HuH-7.5 (cell line): Measurements from ENCODE around the gene ARHGEF40.

ENCODE experiments used
- DNase-seq: peaks from one replicate; pipeline ENCODE4 v3.0.0; 2011; ENCODE audit warnings: low spot score

ARHGEF40 gene

DNA sequence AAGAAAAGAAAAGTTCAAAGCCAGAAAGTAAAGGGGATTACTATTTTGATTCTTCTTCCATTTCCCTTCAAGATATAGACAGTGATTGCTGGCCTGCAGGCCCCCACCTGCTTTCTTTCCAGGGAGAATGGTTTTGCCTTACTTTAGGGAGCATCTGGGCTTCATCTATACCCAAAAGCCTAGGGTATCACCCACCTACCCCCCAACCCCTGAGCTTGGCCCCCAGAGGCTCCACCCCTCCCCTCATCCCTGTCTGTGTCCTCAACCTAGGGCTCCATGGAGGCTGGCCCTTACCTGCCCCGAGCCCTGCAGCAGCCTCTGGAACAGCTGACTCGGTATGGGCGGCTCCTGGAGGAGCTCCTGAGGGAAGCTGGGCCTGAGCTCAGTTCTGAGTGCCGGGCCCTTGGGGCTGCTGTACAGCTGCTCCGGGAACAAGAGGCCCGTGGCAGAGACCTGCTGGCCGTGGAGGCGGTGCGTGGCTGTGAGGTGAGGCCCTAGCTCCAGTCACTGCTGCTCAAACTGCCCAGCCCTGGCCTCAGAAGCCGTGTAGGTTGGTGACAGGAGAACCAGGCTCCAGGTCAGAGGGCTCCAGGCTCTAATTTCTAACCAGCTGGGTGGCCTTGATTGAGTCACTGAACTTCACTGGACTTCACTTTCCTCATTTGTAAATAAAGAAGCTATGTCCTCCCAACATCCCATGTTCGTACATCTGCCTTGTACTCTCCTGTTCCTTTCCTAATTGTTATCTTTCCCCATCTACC lies 13.6 kb downstream of the ARHGEF40 start:
- no peak for DNase-seq

DNA sequence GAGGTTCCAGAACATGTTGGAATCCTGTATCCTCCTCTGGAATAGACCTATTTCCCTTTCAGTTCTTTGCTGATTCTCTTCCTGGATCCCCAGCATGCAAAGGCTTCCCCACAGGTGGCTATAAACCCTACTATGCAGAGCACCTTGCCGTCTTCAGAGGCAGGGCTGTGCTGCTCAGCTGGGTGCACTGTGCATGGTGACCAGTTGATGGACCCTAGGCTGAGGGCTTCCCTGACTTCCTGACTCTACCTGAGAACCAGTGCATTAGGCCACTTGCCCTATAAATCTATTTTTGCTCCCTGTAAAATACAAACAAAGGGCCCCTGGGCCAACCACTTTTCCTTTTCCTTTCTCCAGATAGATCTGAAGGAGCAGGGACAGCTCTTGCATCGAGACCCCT lies 14.3 kb downstream of the ARHGEF40 start:
- no peak for DNase-seq

DNA sequence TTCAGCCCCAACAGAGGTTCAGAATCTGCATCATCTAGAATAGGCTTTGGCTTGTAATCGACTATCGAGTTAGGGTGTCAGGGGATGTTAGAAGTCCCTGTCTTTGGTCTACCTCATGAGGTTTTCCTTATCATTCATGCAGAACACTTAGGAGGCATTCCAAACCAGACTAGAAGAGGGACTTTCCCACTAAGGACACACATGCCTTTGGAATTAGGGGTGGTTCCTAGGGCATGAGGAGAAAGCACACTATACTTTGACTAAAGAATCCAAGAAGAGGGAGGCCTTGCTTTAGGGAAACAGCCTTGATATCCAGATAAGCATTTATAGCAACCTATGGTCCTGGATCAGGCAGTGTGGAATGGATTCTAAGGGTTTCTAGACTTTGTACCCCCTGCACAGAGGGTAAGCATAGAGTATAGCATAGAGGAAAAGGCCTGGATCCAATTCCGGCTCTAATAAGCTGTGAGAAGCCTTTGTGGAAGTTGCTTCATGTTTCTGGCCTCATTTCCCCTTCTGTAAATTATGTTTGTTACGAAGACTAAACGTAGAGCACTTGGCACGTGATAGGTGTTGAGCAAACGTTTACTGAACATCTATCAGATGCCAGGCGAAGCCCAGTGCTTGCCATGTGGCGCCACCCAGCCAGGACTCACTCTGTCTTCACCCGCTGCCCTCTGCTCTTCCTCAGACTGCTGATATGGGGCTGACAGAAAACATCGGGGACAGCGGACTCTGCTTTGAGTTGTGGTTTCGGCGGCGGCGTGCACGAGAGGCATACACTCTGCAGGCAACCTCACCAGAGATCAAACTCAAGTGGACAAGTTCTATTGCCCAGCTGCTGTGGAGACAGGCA lies 15.1 kb downstream of the ARHGEF40 start:
- DNase-seq = no peak

DNA sequence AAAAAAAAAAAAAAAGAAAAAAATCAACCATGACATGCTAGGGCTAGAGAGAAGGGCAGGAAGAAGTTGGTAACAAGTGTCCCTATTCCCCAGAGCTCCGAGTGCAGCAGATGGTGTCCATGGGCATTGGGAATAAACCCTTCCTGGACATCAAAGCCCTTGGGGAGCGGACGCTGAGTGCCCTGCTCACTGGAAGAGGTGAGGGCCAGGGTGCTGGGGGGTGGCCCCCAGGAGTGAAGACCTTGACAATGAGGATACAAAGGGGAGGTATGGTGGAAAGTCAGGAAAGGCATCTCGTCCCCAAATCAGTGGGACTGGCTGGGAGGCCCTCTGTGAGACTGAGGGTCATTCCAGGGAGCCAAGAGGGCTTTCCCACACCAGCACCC lies 16.8 kb downstream of the ARHGEF40 start:
- DNase-seq = no peak

DNA sequence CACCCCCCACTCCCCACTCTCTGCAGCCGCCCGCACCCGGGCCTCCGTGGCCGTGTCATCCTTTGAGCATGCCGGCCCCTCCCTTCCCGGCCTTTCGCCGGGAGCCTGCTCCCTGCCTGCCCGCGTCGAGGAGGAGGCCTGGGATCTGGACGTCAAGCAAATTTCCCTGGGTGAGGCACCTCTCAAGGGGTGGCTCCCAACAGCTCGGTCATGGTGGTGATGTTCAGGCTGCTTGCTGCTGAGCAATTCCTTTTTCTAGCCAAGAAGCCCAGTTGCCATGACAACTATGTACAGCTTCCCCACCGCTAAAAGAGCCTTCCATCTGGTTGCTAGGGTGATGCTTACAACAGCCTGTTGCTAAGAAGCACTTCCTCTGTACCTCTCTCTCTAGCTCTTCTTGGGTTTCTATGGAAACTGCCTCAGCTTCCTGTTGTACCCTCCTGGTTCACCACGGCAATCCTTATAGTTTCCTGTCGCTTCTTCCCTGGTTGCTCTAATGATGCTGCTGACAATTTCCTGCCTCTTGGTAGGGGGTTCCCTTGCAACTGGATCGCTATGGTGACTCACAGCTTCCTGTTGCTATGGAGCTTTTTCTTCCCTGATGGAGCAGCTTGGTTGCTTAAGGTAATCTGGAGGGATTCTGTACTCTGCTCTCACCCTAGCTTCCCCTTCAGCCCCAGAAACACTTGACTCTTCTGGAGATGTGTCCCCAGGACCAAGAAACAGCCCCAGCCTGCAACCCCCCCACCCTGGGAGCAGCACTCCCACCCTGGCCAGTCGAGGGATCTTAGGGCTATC lies 17.4 kb downstream of the ARHGEF40 start:
- DNase-seq = no peak

DNA sequence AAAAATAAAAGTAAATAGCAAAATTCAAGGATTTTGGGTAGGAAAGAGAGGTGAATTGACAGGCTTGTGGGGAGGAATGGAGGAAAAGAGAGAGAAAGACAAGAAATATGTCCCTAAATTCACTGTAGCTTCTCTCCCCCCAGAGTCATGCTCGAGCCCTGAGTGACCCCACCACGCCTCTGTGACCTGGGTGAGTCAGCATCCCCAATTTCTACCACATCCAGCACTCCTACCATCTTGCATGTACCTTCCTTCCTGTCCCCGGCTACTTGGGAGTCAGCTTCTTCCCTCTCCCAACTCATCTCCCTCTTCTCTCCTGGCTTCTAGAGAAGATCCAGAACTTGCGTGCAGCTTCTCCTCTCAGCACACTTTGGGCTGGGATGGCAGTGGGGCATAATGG lies 18.6 kb downstream of the ARHGEF40 start:
- no peak for DNase-seq

DNA sequence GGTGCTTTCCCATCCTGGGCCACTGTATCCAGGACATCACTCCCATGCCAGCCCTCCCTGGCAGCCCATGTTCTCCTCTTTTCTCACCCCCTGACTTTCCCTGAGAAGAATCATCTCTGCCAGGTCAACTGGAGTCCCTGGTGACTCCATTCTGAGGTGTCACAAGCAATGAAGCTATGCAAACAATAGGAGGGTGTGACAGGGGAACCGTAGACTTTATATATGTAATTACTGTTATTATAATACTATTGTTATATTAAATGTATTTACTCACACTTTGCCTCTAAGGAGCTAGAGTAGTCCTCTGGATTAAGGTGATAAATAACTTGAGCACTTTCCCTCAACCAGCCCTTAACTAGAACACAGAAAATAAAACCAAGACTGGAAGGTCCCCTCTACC lies 19.2 kb downstream of the ARHGEF40 start:
- DNase-seq = no peak

DNA sequence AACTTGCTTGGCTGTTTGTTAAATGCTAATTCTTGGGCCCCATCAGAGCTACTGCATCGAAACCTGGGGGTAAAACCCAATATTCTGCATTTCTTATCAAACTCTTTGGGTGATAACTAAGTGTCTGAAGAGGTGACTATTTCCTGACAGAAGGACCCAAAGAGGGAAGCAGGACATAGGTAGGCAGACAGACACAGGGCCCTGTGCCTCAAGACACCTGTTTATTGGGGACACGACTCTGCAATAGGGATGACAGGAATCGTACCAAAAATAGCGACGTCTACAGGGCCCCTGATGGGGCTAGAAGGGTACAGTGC lies 19.7 kb downstream of the ARHGEF40 start:
- no peak for DNase-seq

DNA sequence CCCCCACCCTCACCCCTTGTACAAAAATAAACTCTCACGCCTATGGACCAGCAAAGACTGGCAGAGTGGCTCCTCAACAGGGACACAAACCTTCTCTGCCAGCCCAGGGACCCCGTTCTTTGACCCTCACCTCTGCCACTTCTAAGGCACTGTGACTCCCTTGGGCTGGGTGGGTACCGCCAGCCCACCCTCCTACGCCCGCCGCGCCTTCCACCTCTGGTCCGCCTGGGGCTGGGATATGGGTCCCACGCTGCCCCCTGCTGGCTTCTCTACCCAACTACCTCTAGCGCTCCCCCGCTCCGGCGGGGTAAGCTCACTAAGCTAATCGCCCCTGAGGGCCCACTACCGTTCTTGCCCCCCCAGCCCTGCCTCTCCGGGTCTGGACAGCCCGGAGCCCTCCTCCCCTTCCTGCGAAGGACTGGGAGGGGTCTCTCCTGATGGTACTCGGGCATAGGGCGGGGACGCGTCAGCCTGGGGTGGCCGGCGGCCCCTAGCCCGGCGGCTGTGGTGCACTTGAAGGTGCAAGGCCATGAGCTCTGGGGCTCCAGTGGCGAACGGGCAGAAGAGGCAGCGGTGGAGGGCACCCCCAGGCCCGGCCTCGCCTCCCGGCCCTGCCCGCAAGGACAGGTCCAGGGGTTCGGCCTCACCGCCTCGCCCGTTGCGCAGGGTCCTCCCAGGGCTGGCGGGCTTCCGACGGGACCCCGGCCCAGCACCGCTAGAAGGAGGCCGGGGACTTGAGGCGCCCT lies 20.3 kb downstream of the ARHGEF40 start:
- DNase-seq = peak; percentile 92

DNA sequence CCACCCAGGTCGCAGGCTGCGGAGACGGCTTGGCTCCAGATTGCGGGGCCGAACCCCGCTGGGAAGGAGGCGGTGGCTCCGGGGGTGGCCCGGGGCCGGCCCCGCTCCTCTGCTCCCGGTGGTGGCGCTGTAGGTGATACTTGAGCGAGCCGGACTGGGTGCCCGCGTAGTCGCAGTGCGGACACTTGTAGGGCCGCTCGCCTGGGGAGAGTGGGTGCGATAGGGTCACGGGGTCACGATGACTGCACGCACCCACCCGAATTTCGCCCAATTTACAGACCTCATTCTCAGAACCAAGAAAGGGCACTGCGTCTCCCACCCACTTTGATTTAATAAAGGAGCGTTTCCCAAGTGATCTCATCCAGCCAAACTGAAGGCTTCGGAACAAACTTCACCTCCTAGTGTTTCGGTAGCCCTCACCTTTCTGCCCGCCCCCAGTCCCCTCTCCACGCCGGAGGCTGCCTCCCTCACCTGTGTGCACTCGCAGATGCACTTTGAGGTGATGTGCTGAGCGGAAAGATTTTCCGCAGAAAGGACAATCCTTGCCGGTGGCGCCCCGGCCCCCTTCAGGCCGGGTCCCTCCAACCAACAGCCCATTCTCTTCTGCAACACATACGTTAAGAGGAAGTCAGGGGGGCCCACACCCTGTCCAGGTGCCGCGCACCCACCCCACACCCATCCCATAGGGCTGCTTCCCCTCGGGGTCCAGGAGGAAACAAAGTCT lies 21.0 kb downstream of the ARHGEF40 start:
- DNase-seq = peak; percentile 5

DNA sequence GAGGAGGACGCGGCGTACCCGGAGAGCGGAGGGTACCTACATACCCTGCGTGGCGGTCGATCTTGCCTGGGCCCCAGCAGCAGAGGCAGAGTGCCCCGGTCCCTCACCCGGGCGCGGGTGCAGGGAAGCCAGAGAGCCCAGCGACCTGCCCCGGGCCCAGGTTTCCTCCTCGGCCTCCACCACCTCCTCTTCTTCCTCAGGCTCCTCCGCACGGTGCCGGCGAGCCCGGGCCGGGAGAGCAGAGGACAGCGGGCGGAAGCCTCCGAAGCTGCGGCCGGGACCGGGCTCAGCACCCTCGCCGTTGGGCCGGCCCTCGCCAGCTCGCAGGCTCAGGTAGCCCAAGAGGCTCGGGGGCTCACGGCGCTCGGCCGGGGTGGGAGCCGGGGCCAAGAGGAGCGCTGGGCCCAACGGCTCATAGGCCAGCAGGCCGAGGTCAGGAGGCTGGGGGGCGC lies 21.7 kb downstream of the ARHGEF40 start:
- peak; percentile 35 for DNase-seq

DNA sequence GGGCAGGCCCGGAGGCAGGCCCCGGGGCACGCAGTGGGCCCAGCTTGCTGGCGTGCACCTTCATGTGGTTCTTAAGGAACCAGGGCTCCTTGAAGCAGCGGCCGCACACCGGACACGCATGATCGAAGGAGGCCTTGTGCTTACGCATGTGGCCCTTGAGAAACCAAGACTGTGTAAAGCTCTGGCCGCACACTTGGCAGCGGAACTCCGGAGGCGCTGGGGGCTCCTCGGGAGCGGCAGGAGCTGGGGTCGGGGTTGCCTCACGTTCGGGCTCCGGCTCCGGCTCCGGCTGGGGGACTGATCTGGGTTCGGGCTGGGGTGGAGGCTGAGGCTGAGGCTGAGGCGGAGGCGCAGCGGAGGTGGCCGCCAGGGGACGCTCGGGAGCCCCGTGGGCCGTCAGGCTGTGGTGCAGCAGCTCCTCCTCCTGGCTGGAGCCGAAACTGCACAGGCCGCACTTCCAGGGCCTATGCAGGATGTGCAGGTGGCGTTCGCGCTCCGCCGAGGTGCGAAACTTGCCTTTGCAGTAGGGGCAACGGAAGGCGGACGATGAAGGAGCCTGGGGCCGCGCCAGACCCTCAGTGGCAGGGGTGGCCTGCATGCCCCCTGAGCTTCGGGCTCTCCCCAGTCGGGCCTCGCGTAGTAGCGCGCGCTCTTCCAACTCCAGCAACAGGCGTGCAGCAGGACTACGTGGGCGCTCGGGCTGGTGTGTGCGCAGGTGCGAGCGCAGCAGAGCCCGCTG lies 22.3 kb downstream of the ARHGEF40 start:
- DNase-seq = peak; percentile 96

DNA sequence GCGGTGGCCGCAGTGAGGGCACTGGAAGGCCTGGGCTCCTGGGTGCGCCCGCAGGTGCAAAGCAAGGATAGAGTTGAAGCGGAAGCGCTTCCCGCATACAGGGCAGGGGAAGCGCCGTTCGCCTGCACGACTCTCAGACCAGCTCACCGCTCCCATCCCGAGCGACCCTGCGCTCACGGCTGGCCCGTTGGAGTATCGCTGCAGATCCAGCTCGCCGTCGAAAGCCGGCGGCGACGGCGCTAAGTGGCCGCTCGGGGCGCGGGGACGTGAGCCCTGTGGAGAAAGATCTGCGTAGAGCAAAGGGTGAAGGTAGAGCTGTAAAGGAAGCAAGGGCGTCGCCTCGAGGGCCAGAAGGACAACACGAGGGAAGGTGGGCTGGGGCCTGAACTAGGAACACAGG lies 22.9 kb downstream of the ARHGEF40 start:
- DNase-seq = no peak

DNA sequence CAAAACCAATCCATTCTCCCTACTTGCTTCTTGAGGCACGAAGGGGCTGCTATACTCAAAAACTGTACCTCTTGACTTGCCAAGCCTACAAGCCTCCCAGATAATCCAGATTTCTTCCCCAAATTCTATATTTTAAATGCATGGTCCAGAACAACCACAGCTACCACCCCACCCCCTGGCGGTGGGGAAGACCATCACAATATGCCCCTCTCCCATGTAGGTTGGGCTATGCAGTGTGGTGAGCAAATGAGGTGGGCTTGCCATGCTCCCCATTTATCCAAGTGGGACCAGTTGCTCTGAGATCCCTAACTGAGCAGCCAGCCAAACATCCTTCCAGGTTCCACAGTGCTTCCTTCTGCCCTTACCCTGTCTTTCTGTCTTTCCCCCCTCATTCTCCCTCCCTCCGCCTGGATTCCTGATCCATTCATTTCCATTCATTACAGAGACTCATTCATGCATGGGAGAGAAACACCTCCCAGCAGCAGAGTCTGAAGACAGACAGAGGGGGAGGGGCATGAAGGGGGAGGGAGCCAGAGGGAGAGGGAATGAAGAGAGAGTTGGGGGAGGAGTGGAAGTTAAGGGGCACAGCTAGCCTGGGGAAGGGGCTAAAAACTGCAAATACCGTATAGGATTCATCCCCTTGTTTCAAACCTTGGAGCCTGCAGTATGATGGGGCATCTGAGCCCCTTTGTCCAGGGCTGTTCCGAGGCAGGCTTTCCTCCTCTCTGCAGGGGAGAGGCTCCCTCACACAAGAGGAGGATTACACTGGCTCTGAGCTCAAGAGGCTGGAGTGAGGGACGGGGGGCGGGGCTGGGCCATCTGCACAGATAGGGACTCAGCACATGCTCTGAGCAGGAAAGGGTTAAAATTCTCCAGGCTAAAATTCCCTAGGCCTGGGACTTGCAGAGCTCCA lies 23.9 kb downstream of the ARHGEF40 start:
- DNase-seq = peak; percentile 14

DNA sequence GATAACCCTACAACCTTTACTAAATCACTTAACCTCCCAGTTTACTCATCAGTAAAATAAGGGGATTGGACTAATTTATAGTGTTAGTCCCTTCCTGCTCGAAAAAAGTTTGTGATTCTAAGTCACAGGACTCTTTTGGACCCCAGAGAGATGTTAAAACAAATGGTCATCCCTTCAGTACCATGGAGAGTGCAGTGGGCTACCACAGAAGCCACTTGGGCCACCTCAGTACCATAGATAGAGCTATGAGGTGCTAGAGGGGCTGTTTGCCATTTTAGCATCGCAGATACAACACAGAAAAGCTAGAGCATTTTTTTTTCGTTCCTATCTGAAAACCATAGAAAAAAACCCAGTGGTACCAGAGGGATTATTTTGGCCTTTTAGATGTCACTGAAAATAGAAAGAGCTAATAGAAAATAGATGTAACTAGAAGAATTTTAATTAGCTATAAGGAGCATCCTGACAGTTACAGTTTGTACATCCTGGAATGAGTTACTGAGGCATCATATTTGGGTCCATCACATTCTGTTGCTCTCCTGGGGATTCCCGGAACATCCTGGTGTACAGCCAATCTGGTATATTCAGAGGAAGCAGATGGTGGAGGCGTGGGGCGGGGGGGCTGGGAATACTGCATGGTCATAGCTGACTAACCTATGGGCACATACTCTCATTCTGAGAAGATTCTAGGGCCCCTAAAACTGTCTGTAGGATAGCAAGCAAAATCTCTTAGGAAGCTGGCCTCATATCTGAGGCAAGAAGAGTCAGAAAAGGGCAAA lies 25.5 kb downstream of the ARHGEF40 start:
- peak; percentile 28 for DNase-seq

DNA sequence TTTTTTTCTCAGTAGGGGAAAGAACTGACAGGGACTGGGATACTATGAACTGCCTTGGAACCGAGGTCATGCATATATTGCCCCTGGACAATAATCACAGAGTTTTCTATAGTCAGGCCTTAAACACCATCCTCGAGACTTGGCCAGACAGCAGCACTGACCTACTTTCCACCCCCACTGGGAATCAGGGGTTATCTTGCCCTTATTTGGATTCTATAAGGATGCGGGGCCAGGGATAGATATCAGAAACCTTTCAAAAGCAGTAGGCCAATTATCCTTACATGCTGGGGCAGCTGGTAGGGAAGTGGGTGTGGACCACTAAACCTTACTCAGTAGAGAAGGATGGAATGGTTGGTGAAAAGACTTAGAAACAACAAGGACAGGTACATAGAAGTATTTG lies 26.3 kb downstream of the ARHGEF40 start:
- peak; percentile 4 for DNase-seq

DNA sequence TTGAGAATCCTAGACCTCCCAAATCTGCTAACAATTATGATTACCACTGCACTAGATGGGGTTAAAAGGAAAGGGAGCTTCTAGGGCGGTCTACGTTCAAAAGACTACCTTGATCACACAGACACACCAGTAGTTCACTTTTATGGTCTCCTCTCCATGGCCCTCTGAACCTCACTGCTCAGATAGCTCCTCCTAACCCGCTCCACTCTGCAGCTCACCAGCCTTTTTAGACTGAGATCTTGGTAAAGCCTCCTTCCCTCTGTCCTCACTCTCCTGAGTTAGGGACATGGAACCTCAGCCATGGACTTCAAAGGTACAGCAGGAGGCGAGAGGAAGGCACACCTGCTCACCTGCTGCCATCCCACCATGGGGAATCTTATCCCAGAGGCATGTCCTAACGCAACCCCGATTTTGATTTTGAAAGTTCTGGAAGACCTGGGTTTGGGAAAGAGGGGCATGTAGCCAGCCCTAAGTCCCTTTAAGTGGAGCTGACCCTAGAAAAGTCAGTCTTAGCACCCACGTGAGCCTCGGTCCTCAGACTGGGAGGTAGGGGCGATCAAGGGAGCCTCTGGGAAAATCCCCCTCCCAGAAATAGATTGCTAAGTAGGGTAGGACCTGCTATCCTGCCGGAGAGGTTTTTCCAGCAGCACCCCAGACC lies 27.0 kb downstream of the ARHGEF40 start:
- DNase-seq = peak; percentile 20

DNA sequence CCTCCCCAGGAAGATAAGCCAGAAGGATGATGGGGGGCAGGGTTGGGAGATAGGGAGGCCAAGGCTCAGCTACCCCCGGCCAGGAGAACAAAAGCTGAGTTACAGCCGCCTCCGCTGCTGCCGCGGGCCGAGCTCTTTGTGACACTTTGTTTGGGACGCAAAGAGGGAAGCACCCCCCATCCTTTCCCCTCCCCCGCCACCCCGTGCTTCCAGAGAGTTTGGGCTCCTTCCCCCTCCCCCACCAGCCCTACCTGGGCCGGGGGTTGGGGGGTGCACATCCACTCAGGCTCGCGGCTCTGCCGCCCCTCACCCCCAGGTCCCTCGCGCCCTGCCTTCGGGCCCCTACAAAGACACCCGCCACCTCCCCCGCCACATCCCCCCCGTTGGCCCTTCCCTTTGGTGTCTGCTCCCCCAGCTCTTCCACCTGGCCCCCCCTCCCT lies 27.6 kb downstream of the ARHGEF40 start:
- peak; percentile 59 for DNase-seq
